Adrenal gland (tissue), 12 donors: ENCODE results near the gene RPS2. TPM values are rescaled to one million over a fixed set of nuclear protein-coding genes. Genes with fewer than 3 reads are reported as not detected.

ENCODE experiments used
- DNase-seq, 7 donors: peaks; one replicate each; pipeline ENCODE4 v3.0.0-alpha.2; 2019 to 2020
- H3K27ac ChIP-seq, 5 donors: fragments of 200-600 bp; sonication (generic) in 4 of 5; 1 replicate in 3 of 5; 2 replicates in 2 of 5; pipeline versions ENCODE4 v1.5.1 to v1.8.0; 2016 to 2020; ENCODE audit warnings: mild to moderate bottlenecking in 1 of 5
- H3K27me3 ChIP-seq: fragments of 200-600 bp; 2 replicates; pipeline ENCODE4 v1.8.0; 2021
- H3K36me3 ChIP-seq, 2 donors: fragments of 200-600 bp; replicated peaks in 1 of 2; 1 replicate in 1 of 2; 2 replicates in 1 of 2; pipeline versions ENCODE4 v1.5.1 to v1.8.0; 2018 to 2022
- H3K4me1 ChIP-seq, 2 donors: fragments of 200-600 bp; replicated peaks in 1 of 2; 1 replicate in 1 of 2; 2 replicates in 1 of 2; pipeline versions ENCODE4 v1.5.1 to v1.8.0; 2018 to 2021
- H3K4me3 ChIP-seq, 4 donors: fragments of 200-600 bp; sonication (generic) in 3 of 4; one replicate each; pipeline ENCODE4 v1.5.1; 2016 to 2018
- H3K9me3 ChIP-seq, 3 donors: fragments of 200-600 bp; sonication (generic) in 1 of 3; replicated peaks in 1 of 3; 1 replicate in 2 of 3; 2 replicates in 1 of 3; pipeline versions ENCODE4 v1.5.1 to v1.8.0; 2016 to 2021
- CTCF ChIP-seq, 6 experiments: fragments of 450-650 bp in 4 of 6; fragments of 200-600 bp in 2 of 6; sonication (generic) in 1 of 6; IDR thresholded peaks; 1 replicate in 5 of 6; 2 replicates in 1 of 6; pipeline versions ENCODE4 v1.5.1 to v1.8.0; 2016 to 2021; ENCODE audit warnings: antibody characterized with exemption in 6 of 6, mild to moderate bottlenecking in 2 of 6, moderate library complexity in 1 of 6
- POLR2A ChIP-seq, 2 donors: fragments of 450-650 bp; IDR thresholded peaks; one replicate each; pipeline ENCODE4 v1.6.1; 2017; ENCODE audit warnings: antibody characterized with exemption in 2 of 2, mild to moderate bottlenecking in 2 of 2, moderate library complexity in 1 of 2
- WGBS, 4 donors: extraction: QIAGEN DNeasy Blood & Tissue Kit in 2 of 4; methylation state at CpG; one replicate each; pipeline versions ENCODE4 v1.1.5 to v1.1.7; 2013 to 2017; 5-methylcytosine and 5-hydroxymethylcytosine counted together
- intact Hi-C, 2 donors: fragments of 100-400 bp; cut with DNase I; formaldehyde crosslinking; loops; one replicate each; pipeline versions ENCODE4 v1.14.1 to v1.15.0; 2022 to 2023
- polyA plus RNA-seq, 3 donors: library from polyadenylated mRNA; stranded (reverse); fragments of 200-250 nt in 2 of 3; fragments of 350-450 nt in 1 of 3; fragmentation: Illumina TruSeq in 1 of 3; extraction: RNeasy Lipid Tissue Mini Kit (QIAGEN cat#74804) in 1 of 3; gene quantifications; one replicate each; pipeline ENCODE4 v1.2.3, GENCODE V29; 2013 to 2014
- total RNA-seq, 9 donors: library from RNA; depleted of rRNA in 4 of 9; stranded (reverse); fragments of >200 nt in 4 of 9; fragments of 120-200 nt in 1 of 9; fragmentation: NEBNext Ultra II Directional in 1 of 9; extraction: Animal tissue kit (Norgen Biotek cat#: 25700) in 1 of 9; gene quantifications; one replicate each; pipeline versions ENCODE4 v1.1.0 to v1.2.4, GENCODE V29; 2013 to 2023
- donor health status: healthy with polysubstance abuse.
- donor health status: Bipolar disorder and iron deficiency.
- donor health status: DM: yes; HTN: yes; CAD: no.
- donor health status: DM: no; HTN: no; CAD: no.
- donor health status: DM: no; HTN: no; CAD: no.
- donor health status: DM: yes; HTN: yes; CAD: no.

Gene RPS2
- total and polyA plus RNA-seq, 12 donors: 1,045 to 4,016 (median 1,739) TPM

- H3K9me3 ChIP-seq: no peaks in the 10 kb centered on the region
- H3K4me3 ChIP-seq: no peak overlapping the region
- 91 to 94% (median 92%) methylated on average over 19 to 27 of the region's 27 CpGs for WGBS, 4 donors
- TF ChIP-seq POLR2A (IDR thresholded peaks at IDR 0.05) (no peak), CTCF (IDR thresholded peaks at IDR 0.05) (no peak)
- peak overlapping the region in 2 of 5 donors; percentile 56 to 76 for H3K27ac ChIP-seq
- peaks cover 0 to 56% of the 10 kb centered on the region in 2 donors for H3K36me3 ChIP-seq
- no peaks in the 10 kb centered on the region for H3K27me3 ChIP-seq
- no peak for DNase-seq
- intact Hi-C loops: no loop called here
- peaks cover 0 to 21% of the 10 kb centered on the region in 2 donors for H3K4me1 ChIP-seq
These were observed 33.8 kb upstream of the RPS2 start for GRCh38 chr16:1998360-1998835.

- WGBS, 4 donors: 76 to 84% (median 83%) methylated on average over 18 to 26 of the region's 26 CpGs
- peak in 1 of 7 donors; percentile 52 for DNase-seq
- intact Hi-C loops: no loop called here
- Histone ChIP-seq H3K9me3 (no peaks in the 10 kb centered on the region), H3K4me3 (no peak overlapping the region), H3K27me3 (no peaks in the 10 kb centered on the region), H3K36me3 (peaks cover 0 to 49% of the 10 kb centered on the region in 2 donors), H3K4me1 (peaks cover 0 to 21% of the 10 kb centered on the region in 2 donors), H3K27ac (peak overlapping the region in 2 of 5 donors; percentile 56 to 76)
- TF ChIP-seq CTCF (IDR thresholded peaks at IDR 0.05) (no peak), POLR2A (IDR thresholded peaks at IDR 0.05) (no peak)
These were observed 33.1 kb upstream of the RPS2 start for GRCh38 chr16:1997494-1998359.

GRCh38 chr16:1993731-1994131 lies 29.1 kb upstream of the RPS2 start:
- TF ChIP-seq CTCF (IDR thresholded peaks at IDR 0.05) (no peak), POLR2A (IDR thresholded peaks at IDR 0.05) (no peak)
- H3K36me3 ChIP-seq: peaks cover 0 to 9% of the 10 kb centered on the region in 2 donors
- H3K9me3 ChIP-seq: no peaks in the 10 kb centered on the region
- no peak for DNase-seq
- H3K27ac ChIP-seq: no peak overlapping the region
- peaks cover 4 to 42% of the 10 kb centered on the region in 2 donors for H3K4me1 ChIP-seq
- intact Hi-C loops: no loop called here
- 50 to 69% (median 65%) methylated on average over 1 to 2 of the region's 2 CpGs for WGBS, 4 donors
- H3K27me3 ChIP-seq: peaks cover 22% of the 10 kb centered on the region
- no peak overlapping the region for H3K4me3 ChIP-seq

- intact Hi-C loops: no loop called here
- no peak for TF ChIP-seq CTCF (IDR thresholded peaks at IDR 0.05)
- TF ChIP-seq POLR2A (IDR thresholded peaks at IDR 0.05): no peak
- WGBS, 4 donors: 49 to 60% (median 51%) methylated on average over 3 to 50 of the region's 50 CpGs; no CpG with 5 or more reads in 1 of the 4 donors
- Histone ChIP-seq H3K4me3 (no peak overlapping the region), H3K36me3 (peaks cover 0 to under 1% of the 10 kb centered on the region in 2 donors), H3K4me1 (peaks cover 4 to 35% of the 10 kb centered on the region in 2 donors), H3K9me3 (no peaks in the 10 kb centered on the region), H3K27me3 (peaks cover 22% of the 10 kb centered on the region), H3K27ac (no peak overlapping the region)
- DNase-seq: no peak
These were observed 28.2 kb upstream of the RPS2 start for GRCh38 chr16:1992704-1993317.
